Measurements from ENCODE around the gene DHPS.

DNA sequence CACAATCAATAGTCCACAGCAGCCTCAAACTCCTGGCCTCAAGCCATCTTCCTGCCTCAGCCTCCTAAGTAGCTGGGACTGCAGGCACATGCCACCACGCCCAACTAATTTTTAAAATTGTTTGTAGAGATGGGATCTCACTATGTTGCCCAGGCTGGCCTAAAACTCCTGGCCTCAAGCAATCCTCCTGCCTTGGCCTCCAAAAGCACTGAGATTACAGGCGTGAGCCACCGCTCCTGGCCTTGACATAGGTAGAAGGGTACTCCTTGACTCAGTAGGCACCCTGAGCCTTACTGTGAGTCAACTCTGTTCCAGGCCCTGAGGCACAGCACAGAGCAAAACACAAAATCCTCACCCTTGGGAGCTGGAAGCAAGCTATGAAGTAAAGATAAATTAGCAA is 34.2 kb upstream of the DHPS start:
- TF ChIP-seq POLR2A (IDR thresholded peaks at IDR 0.05; ENCODE audit: low read depth, low read length) (no peak), CTCF (IDR thresholded peaks at IDR 0.05; ENCODE audit: extremely low read depth in 1 of 2, insufficient read depth in 1 of 2, low read depth in 1 of 2, low read length in 2 of 2) (no peak), MYC (IDR thresholded peaks at IDR 0.05; ENCODE audit: low read depth, low read length) (no peak), EZH2 (IDR thresholded peaks at IDR 0.05; ENCODE audit: borderline replicate concordance, low read depth, low read length, severe bottlenecking) (no peak)
